SU-DHL-6 (cell line): ENCODE results near the gene ASIC3.

Source experiments
- CTCF ChIP-seq: fragments of 200-600 bp; sonication (generic); IDR thresholded peaks from one replicate; pipeline ENCODE4 v1.5.1; 2017; ENCODE audit warnings: antibody characterized with exemption, mild to moderate bottlenecking, low read length, moderate library complexity; ENCODE audit not compliant: insufficient read depth, poor library complexity, severe bottlenecking
- EZH2phosphoT487 ChIP-seq: fragments of 200-600 bp; sonication (generic), shearing (Covaris generic); conservative IDR thresholded peaks from 2 replicates; pipeline ENCODE4 v1.6.1; 2018; ENCODE audit warnings: mild to moderate bottlenecking, antibody characterized with exemption, low read length, moderate library complexity, mixed read lengths

DNA sequence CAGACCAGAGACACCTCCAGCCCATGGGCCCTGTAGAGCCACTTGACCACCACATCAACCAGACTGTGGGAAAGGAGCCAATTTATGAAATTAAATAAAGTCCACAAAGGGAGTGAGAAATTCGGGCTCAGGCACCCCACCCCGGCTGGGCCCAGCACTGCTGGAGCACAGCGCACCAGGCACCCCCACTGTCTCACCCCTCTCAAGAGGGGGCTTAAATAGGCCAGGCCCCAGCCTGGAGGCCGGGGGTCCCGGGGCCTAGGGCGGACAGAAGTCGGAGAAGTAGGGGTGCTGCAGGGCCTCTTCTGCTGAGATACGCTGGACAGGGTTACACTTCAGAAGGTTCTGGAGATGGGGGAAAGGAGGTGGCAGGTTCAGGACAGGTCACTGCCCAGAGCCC lies 5.4 kb downstream of the ASIC3 start:
- TF ChIP-seq CTCF, result no peak
- no peak for TF ChIP-seq EZH2phosphoT487
